ENCODE data around the gene PAK2. TPM values are rescaled to one million over a fixed set of nuclear protein-coding genes. Genes with fewer than 3 reads are reported as not detected.

PAK2 gene
- total RNA-seq, 2 experiments from 2014 or later, result 24.5 to 95.6 TPM

- H3K9me2 ChIP-seq (ENCODE audit: insufficient read depth, low read length), result no peaks in the 10 kb centered on the region
- H3K4me3 ChIP-seq (ENCODE audit: low read depth, low read length, poor library complexity, severe bottlenecking), result no peak overlapping the region
- TF ChIP-seq CTCF (conservative IDR thresholded peaks at IDR 0.05; ENCODE audit: low read length), result no peak
- TF ChIP-seq EZH2phosphoT487 (IDR thresholded peaks at IDR 0.05; ENCODE audit: borderline replicate concordance, low read depth, low read length), result no peak
- H4K20me1 ChIP-seq (ENCODE audit: insufficient read depth, low read length), result peaks cover 15% of the 10 kb centered on the region
- POLR2A ChIA-PET, result interaction anchor here (0.5 to 1.4 kb wide), 5 partner anchors 19 to 708 kb away, joined by 3 read pairs; partner anchors contain the start of genes CEP19 and PIGX
- H3K4me2 ChIP-seq (ENCODE audit: low read length), result no peak overlapping the region
- H3K4me1 ChIP-seq (ENCODE audit: insufficient read depth, low read length, poor library complexity, severe bottlenecking), result peaks cover 10% of the 10 kb centered on the region
- no peak overlapping the region for H3K27ac ChIP-seq (ENCODE audit: low read depth, low read length, poor library complexity, severe bottlenecking)
- no peaks in the 10 kb centered on the region for H3K9me3 ChIP-seq (ENCODE audit: low read length)
- H3K36me3 ChIP-seq (ENCODE audit: insufficient read depth, low read length), result peaks cover 12% of the 10 kb centered on the region
- CTCF ChIA-PET (ENCODE audit: unreplicated experiment), result no interaction called here
- peaks cover 18% of the 10 kb centered on the region for H3K79me2 ChIP-seq (ENCODE audit: insufficient read depth, low read depth, low read length)
- no peak overlapping the region for H2AFZ ChIP-seq (ENCODE audit: low read length)
- no peak for DNase-seq (ENCODE audit: low spot score)
- no TSS peak for BruUV-seq (replicated peaks)
- intact Hi-C loops (cut with micrococcal nuclease; ENCODE audit: unreplicated experiment), result no loop called here
Measured at GRCh38 chr3:196736670-196737374, 2.8 kb upstream of the PAK2 start.

GRCh38 chr3:196737655-196738054, 2.0 kb upstream of the PAK2 start:
- ChIA-PET CTCF (ENCODE audit: unreplicated experiment) (no interaction called here), POLR2A (interaction anchor here (0.8 to 1.4 kb wide), 2 partner anchors 20 to 25 kb away, joined by 3 read pairs; partner anchors contain the start of genes CEP19 and PIGX)
- H2AFZ ChIP-seq (ENCODE audit: low read length), result no peak overlapping the region
- TF ChIP-seq CTCF (conservative IDR thresholded peaks at IDR 0.05; ENCODE audit: low read length) (no peak), EZH2phosphoT487 (IDR thresholded peaks at IDR 0.05; ENCODE audit: borderline replicate concordance, low read depth, low read length) (no peak)
- no peaks in the 10 kb centered on the region for H3K9me2 ChIP-seq (ENCODE audit: insufficient read depth, low read length)
- intact Hi-C loops (cut with micrococcal nuclease; ENCODE audit: unreplicated experiment), result loop anchor here (2.0 kb wide), 1 partner anchor 25 kb away; the partner anchor contains the start of genes CEP19 and PIGX
- H3K4me3 ChIP-seq (ENCODE audit: low read depth, low read length, poor library complexity, severe bottlenecking), result no peak overlapping the region
- no peaks in the 10 kb centered on the region for H3K9me3 ChIP-seq (ENCODE audit: low read length)
- H3K4me2 ChIP-seq (ENCODE audit: low read length), result no peak overlapping the region
- peaks cover 12% of the 10 kb centered on the region for H3K36me3 ChIP-seq (ENCODE audit: insufficient read depth, low read length)
- DNase-seq (ENCODE audit: low spot score), result no peak
- H3K27ac ChIP-seq (ENCODE audit: low read depth, low read length, poor library complexity, severe bottlenecking), result no peak overlapping the region
- H3K4me1 ChIP-seq (ENCODE audit: insufficient read depth, low read length, poor library complexity, severe bottlenecking), result peaks cover 11% of the 10 kb centered on the region
- peaks cover 15% of the 10 kb centered on the region for H4K20me1 ChIP-seq (ENCODE audit: insufficient read depth, low read length)
- BruUV-seq (replicated peaks), result no TSS peak
- peaks cover 26% of the 10 kb centered on the region for H3K79me2 ChIP-seq (ENCODE audit: insufficient read depth, low read depth, low read length)
